ENCODE results near the gene PEPD.

DNA sequence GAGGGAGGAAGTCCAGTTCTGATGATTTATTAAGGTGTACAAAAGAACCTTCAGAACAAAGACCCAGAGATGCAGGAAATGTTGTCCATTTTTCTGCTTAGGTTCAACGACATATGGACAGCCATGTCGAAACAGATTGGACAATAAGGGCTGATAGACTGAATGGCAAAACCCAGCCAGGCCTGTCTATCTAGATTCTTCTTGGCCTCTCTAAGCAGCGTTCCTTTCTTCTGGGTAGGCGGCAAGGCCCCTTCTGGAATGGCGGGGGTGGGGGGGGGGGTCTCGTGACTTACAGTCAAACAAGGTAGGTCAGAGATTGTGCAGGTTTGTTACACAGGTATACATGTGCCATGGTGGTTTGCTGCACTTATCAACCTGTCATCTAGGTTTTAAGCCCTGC is 39.7 kb upstream of the PEPD start:
- TF ChIP-seq, protein P1, sequence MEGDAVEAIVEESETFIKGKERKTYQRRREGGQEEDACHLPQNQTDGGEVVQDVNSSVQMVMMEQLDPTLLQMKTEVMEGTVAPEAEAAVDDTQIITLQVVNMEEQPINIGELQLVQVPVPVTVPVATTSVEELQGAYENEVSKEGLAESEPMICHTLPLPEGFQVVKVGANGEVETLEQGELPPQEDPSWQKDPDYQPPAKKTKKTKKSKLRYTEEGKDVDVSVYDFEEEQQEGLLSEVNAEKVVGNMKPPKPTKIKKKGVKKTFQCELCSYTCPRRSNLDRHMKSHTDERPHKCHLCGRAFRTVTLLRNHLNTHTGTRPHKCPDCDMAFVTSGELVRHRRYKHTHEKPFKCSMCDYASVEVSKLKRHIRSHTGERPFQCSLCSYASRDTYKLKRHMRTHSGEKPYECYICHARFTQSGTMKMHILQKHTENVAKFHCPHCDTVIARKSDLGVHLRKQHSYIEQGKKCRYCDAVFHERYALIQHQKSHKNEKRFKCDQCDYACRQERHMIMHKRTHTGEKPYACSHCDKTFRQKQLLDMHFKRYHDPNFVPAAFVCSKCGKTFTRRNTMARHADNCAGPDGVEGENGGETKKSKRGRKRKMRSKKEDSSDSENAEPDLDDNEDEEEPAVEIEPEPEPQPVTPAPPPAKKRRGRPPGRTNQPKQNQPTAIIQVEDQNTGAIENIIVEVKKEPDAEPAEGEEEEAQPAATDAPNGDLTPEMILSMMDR (conservative IDR thresholded peaks at IDR 0.05 in 1 of 2, IDR thresholded peaks at IDR 0.05 in 1 of 2; ENCODE audit: extremely low read depth in 1 of 2, insufficient read depth in 1 of 2, low read depth in 1 of 2, low read length in 2 of 2), result no peak
- TF ChIP-seq EZH2 (IDR thresholded peaks at IDR 0.05; ENCODE audit: borderline replicate concordance, low read length), result no peak

All from mammary epithelial cell (primary cell).